Daoy (cell line): ENCODE results near the gene PRDM16. TPM values are rescaled to one million over a fixed set of nuclear protein-coding genes. Genes with fewer than 3 reads are reported as not detected.

Experiments
- DNase-seq: peaks from one replicate; pipeline ENCODE4 v3.0.0-alpha.2; 2015; ENCODE audit warnings: low read depth
- total RNA-seq: library from RNA; depleted of rRNA; stranded (reverse); fragments of >200 nt; shearing (Covaris generic); gene quantifications from 2 replicates; pipeline ENCODE4 v1.2.3, GENCODE V29; 2014

PRDM16 gene
- total RNA-seq, 1 experiment from 2014 or later, result 0.91 TPM

DNA sequence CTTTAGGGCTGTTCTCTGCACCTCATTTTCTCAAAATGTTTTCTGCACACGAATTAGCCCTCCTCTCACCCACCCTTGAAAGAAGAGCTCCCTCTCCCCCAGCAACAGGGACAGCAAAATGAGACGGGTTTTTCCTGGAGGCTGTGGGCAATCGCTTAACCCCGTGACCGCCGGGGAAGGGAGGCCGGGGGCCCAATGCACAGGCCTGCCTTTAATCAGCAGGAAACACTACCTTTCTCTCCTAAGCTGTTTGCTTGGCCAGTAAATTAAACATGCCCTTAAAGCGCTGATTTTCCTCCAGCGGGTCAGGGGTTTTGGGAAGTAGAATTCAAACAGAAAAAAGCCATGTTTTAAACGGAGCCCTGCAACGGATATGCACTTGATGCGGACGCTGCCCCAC is 114.4 kb downstream of the PRDM16 start:
- DNase-seq, result no peak

DNA sequence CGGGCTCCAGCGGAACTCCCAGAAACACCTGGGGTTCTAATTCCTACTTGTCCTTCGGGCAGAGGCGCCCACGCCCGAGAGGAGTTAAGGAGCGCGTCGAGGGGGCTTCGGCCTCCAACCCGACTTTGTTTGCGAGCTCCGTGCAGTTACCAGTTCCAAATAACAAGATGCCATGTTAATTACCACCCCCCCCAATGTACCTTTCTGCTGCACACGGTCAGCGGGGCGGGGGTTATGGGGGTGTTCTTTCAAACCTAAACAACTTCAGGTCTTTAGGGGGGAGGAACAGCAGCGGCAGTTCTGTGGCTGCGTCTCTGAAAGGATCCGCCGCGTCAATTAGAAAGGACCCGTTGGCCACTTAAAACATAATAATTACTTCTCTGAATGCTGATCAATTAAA is 114.8 kb downstream of the PRDM16 start:
- no peak for DNase-seq

DNA sequence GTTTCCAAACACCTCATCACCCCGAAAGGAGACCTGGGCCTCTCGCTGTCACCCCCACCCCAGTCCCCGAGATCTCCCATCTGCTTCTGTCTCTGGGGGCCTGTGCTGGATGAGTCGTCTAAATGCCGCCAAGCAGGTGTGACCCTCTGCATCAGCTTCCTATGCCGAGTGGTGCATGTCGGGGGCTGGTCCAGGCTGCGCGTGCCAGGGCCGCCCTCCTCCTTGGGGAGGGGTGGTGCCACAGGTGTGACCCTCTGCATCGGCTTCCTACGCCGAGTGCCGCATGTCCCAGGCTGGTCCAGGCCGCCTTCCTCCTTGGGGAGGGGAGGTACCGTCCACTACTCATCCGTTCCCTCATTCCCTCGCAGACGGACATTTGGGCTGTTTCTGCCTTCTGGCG is 115.7 kb downstream of the PRDM16 start:
- DNase-seq, result no peak

DNA sequence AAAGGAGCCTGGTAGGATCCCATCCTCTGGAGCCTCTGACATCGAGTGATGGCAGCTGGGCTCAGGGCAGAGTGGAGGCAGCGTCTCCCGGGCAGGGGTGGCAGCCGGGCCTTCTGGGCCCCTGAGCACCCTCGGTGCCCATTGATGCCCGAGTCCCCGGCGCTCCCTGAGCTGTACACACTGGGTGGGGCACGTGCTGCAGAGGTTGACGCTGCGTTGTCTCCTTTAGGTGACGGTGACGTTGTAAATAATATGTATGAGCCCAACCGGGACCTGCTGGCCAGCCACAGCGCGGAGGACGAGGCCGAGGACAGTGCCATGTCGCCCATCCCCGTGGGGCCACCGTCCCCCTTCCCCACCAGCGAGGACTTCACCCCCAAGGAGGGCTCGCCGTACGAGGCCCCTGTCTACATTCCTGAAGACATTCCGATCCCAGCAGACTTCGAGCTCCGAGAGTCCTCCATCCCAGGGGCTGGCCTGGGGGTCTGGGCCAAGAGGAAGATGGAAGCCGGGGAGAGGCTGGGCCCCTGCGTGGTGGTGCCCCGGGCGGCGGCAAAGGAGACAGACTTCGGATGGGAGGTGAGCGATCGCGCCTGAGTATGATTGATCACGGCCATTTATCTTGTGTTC is 117.0 kb downstream of the PRDM16 start:
- DNase-seq, result no peak

DNA sequence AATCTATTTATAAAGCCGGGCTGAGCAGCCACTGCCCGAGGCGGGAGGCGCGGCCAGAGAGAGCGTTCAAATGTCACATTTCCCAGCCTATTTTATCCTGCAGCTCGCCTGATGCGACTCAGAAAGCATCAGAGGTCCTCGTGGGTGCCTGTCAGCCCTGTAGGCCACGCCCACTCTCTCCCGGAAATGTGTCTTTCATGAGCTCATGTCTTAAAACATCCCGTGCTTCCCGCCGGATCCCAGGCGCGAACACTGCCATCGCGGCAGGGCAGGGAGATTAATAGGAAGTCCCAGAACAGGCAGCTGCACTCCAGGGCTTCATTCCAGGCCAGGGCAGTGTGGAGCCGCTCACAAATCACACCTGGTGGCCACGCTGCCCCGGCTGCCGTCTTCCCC is 117.5 kb downstream of the PRDM16 start:
- peak; percentile 89 for DNase-seq

DNA sequence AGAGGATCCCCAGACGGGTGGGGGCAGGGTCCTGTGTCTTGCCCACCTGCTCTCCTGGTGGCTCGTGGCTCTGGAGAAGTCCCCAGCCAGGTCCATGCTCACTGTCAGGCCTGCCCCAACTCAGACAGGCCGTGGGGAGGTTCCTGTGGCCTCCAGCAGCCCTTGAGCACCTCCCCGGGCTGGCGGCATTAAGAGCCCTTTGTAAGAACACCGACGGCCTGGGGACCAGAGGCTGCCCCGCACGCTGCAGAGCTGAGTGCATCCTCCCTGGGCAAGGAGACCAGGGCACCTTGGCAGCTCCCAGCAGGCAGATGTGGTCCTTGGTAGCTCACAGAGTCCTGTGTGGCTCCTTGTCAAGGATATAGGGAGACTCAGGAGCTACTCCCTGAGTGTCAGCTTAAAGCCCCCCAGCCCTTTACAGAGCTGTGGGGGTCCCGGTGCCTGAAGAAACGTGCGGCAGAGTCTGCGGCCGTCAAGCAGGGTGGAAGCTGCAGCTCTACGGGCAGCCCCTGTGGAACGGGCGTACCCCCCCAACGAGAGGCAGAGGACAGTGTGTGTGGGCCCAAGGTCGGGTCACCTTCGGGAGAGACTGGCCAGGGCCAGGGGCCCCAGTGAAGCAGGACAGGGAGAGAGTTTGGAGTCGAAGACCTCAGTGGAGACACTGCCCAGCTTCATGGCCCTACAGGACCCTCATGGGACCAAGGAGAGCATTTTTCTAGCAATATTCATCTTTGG is 118.6 kb downstream of the PRDM16 start:
- DNase-seq, result no peak

DNA sequence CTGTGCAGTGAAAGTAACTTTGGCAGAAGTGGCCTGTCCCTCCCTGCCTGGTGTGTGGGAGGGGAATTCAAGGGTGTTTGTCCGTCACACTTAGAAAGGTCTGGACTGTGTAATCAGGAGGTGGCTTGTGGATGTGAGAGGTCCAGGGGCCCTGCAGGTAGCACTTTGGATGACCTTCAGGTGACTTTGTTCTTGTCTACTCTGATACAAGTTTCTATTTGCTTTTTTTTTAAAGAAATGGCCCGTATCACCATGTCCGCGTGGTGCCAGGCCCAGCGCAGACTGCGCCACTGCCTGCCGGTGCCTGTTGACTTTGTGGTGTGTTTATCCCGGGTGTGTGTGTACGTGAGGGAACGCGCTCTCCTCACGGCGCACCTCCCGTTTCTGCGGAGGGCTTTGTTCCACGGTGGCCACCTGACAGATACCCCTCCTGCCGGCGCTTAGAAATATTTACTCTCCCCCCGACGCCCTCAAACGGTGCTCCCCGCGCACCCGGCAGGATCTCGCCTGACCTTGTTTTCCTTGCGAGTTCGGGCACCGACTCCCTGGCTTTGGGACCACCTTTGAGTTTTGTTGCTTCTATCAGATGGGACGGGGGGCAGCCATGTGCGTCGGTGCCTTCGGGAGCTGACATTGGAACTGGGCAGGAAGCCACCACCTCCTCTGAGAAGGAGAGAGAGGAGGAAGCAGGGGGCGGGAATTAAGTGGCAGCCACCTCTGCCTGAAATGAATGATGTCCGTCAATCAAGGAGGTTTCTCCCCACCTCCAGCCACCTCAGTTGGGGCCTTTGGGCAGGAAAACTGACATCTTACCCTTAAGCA is 119.4 kb downstream of the PRDM16 start:
- no peak for DNase-seq

DNA sequence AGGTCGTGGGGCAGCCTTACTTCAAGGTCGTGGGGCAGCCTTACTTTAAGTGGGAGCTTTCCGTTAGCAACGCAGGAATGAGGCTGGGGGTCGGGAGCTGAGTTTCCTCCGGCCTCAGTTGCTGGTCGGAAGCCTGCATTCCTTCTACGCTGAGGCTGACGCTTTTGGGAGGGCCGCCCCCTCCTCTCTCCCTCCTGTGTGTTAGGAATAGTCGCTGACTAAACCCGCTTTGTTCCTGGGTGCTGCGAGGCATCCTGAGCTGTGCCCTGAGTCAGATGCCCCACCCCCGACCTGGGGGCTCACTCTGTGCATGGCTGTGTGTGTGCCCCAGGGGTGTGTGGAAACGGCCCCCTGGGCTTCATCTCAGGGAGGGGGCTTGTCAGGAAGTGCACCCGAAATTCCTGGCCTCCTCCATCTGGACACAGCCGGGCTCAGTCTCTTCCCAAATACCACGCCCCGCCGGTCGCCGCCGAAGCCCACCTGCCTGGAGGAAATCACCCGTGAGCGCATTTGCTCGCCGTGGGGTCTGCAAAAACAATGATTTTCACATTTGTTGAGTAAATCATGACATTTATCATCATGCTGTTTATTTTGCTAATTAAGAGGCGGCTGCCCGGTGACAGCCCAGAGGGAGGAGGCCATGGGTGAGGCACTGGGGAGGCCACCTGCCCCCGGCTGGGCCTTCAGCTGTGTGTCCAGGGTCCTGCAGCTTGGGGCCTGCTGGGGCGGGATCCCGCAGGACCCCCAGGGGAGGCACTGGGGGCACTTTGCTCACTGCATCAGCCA is 121.4 kb downstream of the PRDM16 start:
- no peak for DNase-seq

DNA sequence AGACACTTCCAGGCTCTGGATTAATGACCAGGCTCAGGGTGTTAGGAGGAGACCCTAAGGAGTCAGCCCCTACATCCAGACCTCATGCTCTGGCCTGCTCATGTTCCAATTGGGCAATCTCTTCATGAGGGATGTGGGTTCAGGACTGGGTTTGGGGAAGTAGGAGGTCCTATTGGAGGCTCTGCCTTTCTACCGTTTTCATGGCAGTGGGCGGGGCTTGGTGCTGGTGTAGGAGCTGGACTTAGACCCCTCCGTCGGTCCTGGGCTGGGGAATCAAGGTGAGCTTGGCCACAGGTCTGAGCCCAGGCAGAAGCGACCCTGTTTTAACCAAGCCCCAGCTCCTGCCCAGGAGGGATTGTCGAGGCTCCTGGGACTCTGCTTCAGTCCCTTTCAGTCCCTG is 123.4 kb downstream of the PRDM16 start:
- DNase-seq, result no peak

DNA sequence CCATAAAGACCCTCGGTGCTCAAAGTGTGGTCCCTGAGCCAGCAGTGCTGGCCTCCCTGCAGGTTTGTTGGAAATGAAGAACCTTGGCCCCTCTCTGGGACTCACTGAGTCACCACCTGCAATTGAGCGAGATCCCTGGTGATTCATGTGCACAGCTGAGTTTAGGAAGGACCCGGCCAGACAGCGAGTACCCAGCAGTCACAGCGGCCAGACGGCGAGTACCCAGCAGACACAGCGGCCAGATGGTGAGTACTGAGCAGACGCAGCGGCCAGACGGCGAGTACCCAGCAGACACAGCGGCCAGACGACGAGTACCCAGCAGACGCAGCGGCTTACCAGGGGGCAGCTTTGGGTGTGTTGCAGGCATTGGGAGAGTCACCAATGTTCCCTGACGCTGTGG is 123.8 kb downstream of the PRDM16 start:
- peak; percentile 79 for DNase-seq

DNA sequence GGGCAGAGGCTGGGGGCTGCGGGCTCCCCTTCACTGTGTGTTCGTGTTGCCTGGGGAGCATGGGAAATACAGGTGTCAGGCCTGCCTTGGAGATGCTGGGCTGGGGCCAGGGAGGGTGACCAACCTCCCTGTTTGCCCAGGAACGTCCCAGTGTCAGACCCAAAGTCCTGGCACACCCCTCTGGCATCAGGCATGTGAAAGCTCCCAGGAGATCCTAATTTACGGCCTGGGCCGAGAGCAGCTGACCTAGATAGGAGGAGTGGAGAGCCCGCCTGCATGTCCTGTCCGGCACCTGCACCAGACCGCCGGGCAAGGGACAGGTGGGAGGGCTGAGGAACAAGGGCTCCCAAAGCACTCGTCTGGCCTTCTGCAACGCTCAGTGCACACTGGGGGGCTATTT is 124.8 kb downstream of the PRDM16 start:
- no peak for DNase-seq

DNA sequence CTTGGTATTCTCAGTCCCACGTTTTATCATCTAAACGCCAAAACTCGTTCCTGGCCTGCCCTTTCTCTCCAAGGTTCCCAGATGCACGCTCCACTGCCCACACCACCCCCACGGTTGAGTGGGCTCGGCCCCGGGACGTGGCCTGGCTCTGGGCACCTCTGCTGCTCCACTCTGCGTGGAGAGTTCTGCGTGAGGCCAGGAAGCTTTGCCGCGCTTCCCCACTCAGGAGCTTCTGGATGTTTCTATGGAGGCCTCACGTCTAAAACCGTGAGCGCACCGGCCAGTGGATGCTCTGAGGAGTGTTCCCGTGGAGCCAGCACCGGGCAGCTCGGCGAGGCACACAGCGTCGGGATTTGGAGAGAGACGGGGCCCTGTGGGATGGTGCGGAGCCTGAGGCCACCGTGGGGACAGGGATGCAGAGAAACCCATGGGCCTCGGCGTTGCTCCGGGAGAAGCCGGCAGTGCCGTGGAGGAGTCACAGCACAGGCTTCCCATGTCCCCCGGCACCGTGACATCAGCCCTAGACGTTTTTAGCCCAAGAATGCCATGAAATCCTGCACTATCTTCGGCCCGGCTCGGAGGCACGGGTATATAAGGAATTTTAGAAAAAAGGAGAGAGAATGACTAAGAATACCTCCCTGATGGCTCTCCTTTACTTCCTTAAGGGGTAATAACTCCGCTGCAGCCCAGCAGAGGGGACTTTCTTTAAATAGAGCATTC is 125.9 kb downstream of the PRDM16 start:
- no peak for DNase-seq

DNA sequence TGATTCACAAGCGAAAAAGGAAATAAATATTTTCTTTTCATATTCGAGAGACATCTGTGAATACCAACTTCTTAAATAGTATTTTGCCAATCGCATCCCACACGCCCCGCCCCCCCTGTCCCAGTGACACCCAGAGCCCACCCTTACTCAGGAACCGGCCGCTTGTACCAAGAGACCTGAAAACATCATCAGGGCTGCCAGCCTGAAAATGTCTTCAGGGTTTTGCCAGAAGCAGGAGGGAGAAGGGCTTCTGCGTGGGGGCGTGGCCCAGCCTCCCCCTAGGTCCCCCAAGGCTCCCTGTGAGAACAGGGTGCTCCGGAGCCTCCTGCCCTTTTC is 126.4 kb downstream of the PRDM16 start:
- no peak for DNase-seq

DNA sequence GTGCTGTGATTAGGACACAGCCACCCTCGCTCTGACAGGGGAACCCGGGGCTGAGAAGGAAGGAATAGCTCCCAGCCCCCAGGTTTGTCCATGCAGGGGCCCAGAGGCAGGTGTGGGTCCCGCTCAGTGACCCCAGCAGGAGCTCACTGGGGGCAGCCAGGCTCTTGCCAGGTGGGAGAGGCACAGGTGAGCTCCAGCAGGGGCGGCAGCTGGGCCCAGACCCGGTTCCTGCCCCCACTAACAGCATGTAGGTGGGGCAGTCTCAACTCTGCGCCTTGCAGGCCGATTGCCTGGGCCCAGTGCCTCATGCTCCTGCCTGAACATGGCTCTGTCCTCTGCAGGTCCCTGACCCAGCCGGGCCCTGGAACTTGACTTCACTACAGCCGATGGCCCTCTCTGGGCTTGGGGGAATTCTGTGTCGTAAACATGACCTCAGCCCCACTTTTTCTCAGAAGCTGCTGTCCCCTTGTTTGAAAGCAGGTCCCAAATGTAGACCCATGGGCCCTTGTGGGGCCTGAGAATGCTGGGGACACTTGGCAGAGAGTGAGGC is 127.0 kb downstream of the PRDM16 start:
- no peak for DNase-seq

DNA sequence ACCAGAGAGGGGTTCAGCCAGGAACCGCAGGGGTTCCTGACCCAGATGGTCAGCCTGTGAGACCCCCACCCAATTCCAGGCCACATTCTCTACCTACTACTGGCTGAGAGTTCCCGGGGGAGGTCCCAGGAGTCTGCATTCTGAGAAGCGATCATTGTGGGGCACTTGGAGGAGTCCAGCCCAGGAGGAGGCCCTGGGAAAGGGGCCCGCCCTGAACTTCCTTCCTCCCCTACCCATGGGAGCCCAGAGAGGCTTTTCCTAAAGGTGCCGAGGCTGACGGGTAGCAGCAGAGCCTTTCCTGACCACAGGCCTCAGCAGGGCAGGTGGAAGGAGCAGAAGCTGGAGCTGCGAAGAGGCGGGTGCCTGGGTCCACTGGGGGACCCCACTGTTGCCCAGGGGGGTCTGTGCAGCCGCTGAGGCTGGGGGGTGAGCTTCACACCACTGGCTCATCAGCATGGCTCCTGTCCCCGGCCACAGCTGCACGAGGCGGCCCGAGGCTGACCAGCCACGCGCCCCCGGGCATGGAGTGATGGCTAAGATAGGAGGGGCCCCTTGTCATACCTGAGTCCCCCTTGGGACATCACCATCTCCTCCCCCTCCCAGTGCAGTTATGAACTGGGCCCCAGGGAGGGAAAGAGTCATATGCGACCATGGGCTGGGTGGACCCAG is 127.7 kb downstream of the PRDM16 start:
- no peak for DNase-seq

DNA sequence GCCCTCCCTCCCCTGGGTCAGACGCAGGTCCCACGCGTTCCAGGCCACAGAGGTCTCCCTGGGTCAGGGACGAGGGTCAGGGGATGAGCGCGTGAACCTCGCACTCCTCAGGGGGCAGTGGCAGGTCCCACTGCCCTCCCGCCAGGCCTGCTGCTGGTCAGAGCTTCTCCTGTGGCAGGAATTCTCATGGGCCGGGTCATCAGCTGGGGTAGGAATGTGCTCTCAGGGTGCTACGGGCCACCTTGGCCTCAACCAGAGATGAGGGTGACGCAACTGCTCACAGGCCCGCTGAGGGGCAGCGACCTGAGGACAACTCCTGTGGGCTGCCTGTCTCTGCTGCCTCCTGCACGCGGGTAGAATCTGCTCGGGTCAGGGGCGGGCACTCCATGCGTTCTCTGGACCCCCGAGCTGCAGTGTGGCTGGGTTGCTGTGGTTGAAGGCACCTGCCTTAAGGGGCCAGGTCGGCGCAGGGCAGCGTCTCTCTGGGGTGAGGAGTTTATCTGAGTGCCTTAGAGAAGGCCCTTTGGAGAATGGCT is 128.8 kb downstream of the PRDM16 start:
- no peak for DNase-seq

DNA sequence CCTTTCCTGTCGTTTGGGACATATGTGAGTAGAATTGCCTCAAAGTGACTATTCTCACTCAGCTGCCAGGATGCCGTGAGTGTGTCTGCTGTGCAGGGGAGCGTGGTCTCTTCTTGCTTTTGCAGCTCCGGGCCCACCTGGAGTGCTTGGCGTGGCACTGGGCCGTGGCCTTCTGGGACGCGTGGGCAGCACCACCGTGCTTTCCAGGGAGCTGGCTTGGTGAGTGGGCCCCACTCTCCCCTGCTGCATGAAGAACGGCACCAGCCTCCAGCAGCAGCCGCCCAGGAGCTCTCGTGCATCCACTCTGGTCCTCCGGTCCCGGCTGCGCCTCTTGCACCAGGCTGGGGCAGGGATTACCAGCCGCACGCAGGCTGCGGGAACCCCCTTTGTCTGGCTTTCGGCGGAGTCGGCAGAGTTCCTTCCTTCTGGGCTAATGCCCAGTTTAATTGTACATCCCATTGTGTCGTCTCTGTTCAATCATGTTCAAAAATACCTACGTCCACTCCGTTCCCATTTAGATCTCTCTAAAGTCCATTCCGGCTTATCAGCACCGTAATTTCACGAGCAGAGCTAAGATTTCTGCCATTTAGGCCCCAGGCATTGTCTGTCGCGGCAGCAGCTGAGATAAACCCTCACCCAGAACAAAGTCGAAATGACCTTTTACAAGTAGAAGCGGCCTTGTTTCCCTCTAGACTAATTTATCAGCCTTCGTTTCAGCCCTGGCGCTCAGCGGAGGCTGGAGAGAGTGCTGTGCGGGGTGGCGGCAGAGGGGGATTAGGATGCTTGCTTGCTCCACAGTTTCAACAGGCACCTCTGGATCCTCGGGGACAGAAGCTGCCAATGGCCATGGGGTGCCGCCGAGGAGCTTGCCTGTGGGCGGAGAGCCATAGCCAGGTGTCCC is 129.6 kb downstream of the PRDM16 start:
- DNase-seq, result no peak

DNA sequence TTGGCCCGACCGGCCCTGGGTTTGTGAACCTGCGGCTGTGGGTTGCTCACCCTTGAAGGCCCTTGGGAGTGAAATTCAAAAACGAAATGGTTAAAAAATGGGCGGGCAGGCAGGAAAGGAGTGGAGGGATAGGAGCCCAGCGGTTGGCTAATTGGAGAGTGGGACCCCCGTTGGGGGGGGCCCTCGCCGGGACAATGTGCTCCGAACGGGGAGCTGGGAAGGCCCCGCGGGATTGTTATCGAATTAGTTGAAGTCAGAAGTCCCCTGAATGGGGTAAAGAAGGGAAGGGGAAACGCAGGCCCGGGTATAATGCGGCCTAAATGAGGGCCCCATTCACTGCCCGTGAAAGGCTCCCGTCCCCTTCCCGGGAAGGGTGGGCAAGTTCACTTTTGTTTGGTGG is 135.7 kb downstream of the PRDM16 start:
- no peak for DNase-seq

DNA sequence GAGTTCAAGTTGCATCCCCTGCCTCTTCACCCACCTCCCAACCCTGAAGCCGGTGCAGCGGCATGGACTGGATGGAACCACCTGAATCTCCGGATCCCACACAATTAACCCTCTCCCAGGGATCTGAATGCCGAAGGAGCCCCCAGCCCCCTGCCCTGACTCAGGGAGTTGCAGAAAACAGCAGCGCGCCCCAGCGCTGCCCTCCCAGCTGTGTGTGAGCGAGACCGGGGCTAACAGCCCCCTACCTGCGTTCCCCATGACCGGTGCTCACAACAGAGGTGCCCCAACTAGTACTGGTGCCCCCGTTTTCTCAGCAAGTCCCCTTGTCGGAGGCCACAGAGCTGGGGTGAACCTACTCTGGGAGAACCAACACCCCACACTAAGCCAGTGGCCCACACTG is 136.8 kb downstream of the PRDM16 start:
- DNase-seq, result no peak
